ENCODE data around the gene CCDC71L.

The CCDC71L gene

DNA sequence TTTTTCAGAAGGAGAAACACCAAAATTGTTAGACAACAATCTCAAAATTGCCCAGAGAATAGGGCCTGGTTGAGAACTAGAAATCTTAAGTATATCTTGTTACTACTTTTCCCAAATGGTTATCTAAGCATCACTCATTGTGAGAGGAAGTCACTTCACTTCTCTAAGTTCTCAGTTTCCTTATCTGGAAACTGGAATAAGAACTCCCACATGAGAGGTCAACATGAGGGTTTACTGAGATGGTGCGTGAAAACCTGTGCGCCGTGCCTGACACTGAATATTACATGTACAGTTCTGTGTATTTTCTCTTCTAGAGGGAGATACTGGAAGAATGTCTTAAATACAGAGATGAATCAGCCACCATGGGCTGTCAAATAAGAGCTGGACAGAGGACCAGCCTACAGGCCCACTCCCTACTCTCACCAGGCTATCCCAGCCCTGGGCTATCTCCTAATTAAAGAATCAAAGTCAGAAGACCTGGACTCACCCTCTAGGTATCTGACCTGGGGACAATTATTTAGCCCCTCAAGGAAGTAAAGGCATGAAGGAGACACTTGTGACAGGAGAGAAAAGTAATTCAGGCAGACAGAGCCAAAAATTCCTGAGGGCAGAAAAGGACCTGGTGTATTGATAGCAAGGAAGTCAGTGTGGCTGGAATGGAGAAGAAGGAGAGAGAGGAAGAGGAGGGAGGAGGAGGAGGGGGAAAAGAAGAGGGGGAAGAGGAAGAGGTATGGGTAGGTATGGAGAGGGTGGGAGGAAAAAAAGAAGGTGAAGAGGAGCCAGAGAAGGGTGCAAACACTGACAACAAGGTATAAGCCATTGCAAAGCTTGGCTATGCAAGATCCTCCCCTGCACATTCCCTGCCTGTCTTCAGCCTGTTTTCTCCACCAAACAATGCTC is 44.9 kb downstream of the CCDC71L start:
- Histone ChIP-seq H3K79me2 (ENCODE audit: insufficient read depth, low read length) (no peaks in the 10 kb centered on the region), H3K27me3 (ENCODE audit: low read length) (no peaks in the 10 kb centered on the region), H3K4me2 (ENCODE audit: low read depth, low read length, poor library complexity, severe bottlenecking) (no peak overlapping the region), H2AFZ (ENCODE audit: low read depth, low read length, severe bottlenecking) (no peak overlapping the region), H3F3A (ENCODE audit: insufficient read depth) (no peaks in the 10 kb centered on the region), H3K9me3 (ENCODE audit: insufficient read depth, low read length) (no peaks in the 10 kb centered on the region), H3K4me3 (ENCODE audit: insufficient read depth, low read length, poor library complexity, severe bottlenecking) (no peak overlapping the region), H3K9ac (ENCODE audit: low read length) (no peak overlapping the region), H3K27ac (ENCODE audit: low read depth, low read length) (no peak overlapping the region), H3K36me3 (ENCODE audit: low read length) (no peaks in the 10 kb centered on the region), H3K9me2 (replicated peaks; ENCODE audit: insufficient read depth, low read length) (no peaks in the 10 kb centered on the region), H4K20me1 (ENCODE audit: low read depth, low read length) (no peaks in the 10 kb centered on the region)
- TF ChIP-seq, protein P1, sequence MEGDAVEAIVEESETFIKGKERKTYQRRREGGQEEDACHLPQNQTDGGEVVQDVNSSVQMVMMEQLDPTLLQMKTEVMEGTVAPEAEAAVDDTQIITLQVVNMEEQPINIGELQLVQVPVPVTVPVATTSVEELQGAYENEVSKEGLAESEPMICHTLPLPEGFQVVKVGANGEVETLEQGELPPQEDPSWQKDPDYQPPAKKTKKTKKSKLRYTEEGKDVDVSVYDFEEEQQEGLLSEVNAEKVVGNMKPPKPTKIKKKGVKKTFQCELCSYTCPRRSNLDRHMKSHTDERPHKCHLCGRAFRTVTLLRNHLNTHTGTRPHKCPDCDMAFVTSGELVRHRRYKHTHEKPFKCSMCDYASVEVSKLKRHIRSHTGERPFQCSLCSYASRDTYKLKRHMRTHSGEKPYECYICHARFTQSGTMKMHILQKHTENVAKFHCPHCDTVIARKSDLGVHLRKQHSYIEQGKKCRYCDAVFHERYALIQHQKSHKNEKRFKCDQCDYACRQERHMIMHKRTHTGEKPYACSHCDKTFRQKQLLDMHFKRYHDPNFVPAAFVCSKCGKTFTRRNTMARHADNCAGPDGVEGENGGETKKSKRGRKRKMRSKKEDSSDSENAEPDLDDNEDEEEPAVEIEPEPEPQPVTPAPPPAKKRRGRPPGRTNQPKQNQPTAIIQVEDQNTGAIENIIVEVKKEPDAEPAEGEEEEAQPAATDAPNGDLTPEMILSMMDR (IDR thresholded peaks at IDR 0.05; ENCODE audit: insufficient read depth, low read length, poor library complexity, severe bottlenecking) = no peak
- TF ChIP-seq EZH2phosphoT487 (conservative IDR thresholded peaks at IDR 0.05; ENCODE audit: low read length) = no peak

DNA sequence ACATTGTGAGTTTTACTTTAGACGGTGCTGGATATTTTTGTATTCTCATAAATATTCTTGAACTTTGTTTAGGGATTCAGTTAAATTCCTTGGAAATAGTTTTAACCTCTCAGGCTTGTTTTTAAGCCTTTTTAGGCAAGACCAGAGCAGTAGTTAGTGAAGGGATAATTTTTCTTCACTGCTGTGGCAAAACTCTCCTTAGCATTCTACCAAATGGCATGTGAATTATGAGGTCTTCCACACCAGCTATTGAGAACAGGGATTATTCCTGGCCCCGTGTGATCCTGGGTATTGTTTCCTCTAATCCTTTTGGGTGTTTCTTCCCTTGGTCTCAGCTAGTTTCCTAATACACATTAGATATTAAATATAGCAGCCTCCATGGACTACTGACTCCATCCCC is 46.2 kb downstream of the CCDC71L start:
- Histone ChIP-seq H3K9ac (ENCODE audit: low read length) (no peak overlapping the region), H3K79me2 (ENCODE audit: insufficient read depth, low read length) (no peaks in the 10 kb centered on the region), H3F3A (ENCODE audit: insufficient read depth) (no peaks in the 10 kb centered on the region), H3K27ac (ENCODE audit: low read depth, low read length) (no peak overlapping the region), H3K9me3 (ENCODE audit: insufficient read depth, low read length) (no peaks in the 10 kb centered on the region), H4K20me1 (ENCODE audit: low read depth, low read length) (no peaks in the 10 kb centered on the region), H3K9me2 (replicated peaks; ENCODE audit: insufficient read depth, low read length) (no peaks in the 10 kb centered on the region), H3K4me2 (ENCODE audit: low read depth, low read length, poor library complexity, severe bottlenecking) (no peak overlapping the region), H3K4me3 (ENCODE audit: insufficient read depth, low read length, poor library complexity, severe bottlenecking) (no peak overlapping the region), H3K27me3 (ENCODE audit: low read length) (no peaks in the 10 kb centered on the region), H2AFZ (ENCODE audit: low read depth, low read length, severe bottlenecking) (no peak overlapping the region), H3K36me3 (ENCODE audit: low read length) (no peaks in the 10 kb centered on the region)
- TF ChIP-seq EZH2phosphoT487 (conservative IDR thresholded peaks at IDR 0.05; ENCODE audit: low read length) = no peak
- TF ChIP-seq, protein P1 (IDR thresholded peaks at IDR 0.05; ENCODE audit: insufficient read depth, low read length, poor library complexity, severe bottlenecking) = no peak

DNA sequence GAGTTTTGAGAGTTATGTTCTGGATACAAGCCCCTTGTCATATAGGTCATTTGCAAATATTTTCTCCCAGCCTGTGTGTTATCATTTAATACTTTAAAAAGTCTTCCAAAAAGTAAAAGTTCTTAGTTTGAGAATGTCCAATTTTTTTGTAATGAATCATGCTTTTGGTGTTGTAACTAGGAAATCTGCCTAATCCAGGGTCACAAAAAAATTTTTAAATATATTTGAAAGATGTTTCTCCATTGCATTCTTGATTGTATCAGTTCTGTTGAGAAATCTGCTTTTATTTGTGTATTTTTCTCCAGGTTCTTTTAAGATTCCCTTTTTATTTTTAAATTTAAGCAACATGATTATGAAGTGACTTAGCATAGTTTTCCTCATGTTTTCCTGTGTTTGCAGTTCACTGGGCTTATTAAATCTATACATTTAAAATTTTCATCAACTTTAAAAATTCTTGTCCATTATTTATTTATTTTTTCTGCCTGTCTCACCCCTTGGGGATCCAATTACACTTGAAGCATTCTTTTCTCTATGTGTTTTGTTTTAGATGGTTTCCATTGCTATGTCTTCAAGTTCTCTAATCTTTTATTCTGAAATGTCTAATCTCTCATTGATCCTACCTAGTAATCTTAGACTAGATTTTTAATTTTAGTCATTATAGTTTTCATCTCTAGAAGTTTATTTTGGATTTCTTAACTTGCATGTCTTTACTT is 47.0 kb downstream of the CCDC71L start:
- no peak overlapping the region for H2AFZ ChIP-seq (ENCODE audit: low read depth, low read length, severe bottlenecking)
- no peaks in the 10 kb centered on the region for H3K9me2 ChIP-seq (replicated peaks; ENCODE audit: insufficient read depth, low read length)
- no peak overlapping the region for H3K27ac ChIP-seq (ENCODE audit: low read depth, low read length)
- no peak for TF ChIP-seq EZH2phosphoT487 (conservative IDR thresholded peaks at IDR 0.05; ENCODE audit: low read length)
- TF ChIP-seq, protein P1 (IDR thresholded peaks at IDR 0.05; ENCODE audit: insufficient read depth, low read length, poor library complexity, severe bottlenecking) = no peak
- H3K27me3 ChIP-seq (ENCODE audit: low read length) = no peaks in the 10 kb centered on the region
- H3K9ac ChIP-seq (ENCODE audit: low read length) = no peak overlapping the region
- H3K4me3 ChIP-seq (ENCODE audit: insufficient read depth, low read length, poor library complexity, severe bottlenecking) = no peak overlapping the region
- H3K79me2 ChIP-seq (ENCODE audit: insufficient read depth, low read length) = no peaks in the 10 kb centered on the region
- H3K4me2 ChIP-seq (ENCODE audit: low read depth, low read length, poor library complexity, severe bottlenecking) = no peak overlapping the region
- no peaks in the 10 kb centered on the region for H3F3A ChIP-seq (ENCODE audit: insufficient read depth)
- no peaks in the 10 kb centered on the region for H4K20me1 ChIP-seq (ENCODE audit: low read depth, low read length)
- no peaks in the 10 kb centered on the region for H3K36me3 ChIP-seq (ENCODE audit: low read length)
- H3K9me3 ChIP-seq (ENCODE audit: insufficient read depth, low read length) = no peaks in the 10 kb centered on the region
